GM18870 (cell line): ENCODE data around the gene CHRD.
"Not testable (repeated sequence)": the region's sequence is repeated elsewhere in the genome, so short reads cannot be mapped to it uniquely, and the experiment has no call there.

Experiments
- ATAC-seq: cut with Tn5 transposase; IDR thresholded peaks from one replicate; pipeline ENCODE4 v1.9.1; 2021; ENCODE audit warnings: moderate library complexity; ENCODE audit not compliant: unreplicated experiment

Gene CHRD

GRCh38 chr3:184379358-184380184 lies at the start of gene CHRD:
Gene CHRD, plus strand, starts transcription at chr3:184380054. Its CDS starts 265 bp downstream, at chr3:184380319.
- no peak for ATAC-seq

- ATAC-seq, result no peak
These were observed 47.3 kb upstream of the CHRD start for GRCh38 chr3:184332370-184333090.

- ATAC-seq, result no peak
These were observed 46.7 kb upstream of the CHRD start for GRCh38 chr3:184333190-184333589.

GRCh38 chr3:184333700-184334099 lies 46.2 kb upstream of the CHRD start:
- no peak for ATAC-seq

DNA sequence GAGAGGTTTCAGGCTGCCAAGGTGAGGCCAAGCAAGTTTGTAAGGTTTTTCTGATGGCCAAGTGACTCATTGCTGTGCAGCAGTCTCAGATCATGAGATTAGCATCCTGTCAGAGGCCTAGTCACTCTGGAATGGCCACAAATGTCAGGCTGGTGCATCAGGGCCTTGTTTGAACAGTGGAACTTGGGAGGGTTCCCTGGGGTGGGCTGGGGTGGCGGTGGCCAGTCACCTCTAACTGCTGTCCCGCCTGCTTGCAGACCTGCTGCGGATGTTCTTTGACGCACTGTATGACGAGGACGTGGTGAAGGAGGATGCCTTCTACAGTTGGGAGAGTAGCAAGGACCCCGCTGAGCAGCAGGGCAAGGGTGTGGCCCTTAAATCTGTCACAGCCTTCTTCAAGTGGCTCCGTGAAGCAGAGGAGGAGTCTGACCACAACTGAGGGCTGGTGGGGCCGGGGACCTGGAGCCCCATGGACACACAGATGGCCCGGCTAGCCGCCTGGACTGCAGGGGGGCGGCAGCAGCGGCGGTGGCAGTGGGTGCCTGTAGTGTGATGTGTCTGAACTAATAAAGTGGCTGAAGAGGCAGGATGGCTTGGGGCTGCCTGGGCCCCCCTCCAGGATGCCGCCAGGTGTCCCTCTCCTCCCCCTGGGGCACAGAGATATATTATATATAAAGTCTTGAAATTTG lies 45.2 kb upstream of the CHRD start:
- ATAC-seq, result no peak

GRCh38 chr3:184335291-184335660 lies 44.6 kb upstream of the CHRD start:
- no peak for ATAC-seq

GRCh38 chr3:184335661-184336546 lies 44.0 kb upstream of the CHRD start:
- no peak for ATAC-seq

DNA sequence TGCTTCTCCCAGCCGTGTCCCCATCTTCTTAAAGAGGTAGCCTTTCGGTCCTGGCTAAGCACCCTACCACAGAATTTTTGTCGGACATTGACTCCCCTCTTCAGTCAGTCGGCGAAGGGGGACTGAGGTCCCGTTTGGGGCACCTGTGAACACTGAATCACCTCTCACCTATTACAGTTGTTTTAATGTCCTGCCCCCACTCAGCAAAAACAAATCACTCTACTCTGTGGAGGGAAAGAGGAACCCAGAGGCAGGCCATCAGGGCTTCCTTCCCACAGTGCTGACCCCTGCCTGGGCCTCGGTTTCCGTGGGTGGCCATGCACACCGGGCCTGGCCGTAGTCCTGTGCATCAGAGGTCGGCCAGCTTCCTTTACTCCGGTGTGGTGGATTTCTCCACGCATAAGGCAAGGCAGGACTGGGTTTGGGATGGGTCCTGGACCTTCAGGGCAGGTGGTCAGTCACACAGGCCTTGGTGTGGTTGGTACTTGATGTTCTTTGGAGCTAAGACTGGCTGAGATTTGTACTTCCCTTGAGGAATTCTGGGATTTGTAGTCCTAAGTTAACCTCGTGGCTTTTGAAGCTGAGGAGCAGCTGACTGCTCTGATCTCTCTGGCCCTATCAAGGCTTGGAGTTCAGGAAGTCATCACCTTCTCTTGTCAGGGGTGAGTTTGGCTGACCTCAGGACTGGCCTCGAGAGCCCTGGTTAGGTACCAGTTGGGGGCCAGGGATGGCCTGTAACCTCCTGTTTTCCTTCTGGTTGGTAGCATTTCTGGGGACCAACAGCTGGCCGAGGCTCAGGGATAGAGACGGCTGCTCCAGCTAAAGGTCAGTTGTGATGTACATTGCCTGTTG lies 43.1 kb upstream of the CHRD start:
- ATAC-seq, result no peak

DNA sequence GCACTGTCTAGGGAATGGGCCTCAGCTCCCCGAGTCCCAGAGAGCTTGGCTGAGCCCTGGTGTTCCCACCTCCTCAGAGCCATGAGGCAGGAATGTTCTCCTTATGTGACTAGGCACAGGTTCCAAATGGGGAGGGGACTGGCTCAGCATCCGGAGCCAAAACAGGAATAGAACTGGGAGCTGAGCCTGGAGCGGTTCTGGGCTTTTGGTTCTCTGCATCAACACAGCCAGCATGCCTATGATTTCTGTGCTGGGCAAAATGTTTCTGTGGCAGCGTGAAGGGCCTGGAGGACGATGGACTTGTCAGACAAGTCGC lies 42.5 kb upstream of the CHRD start, which contains the start of gene FAM131A:
Gene FAM131A (plus strand): TSS at position 202 of the 316 bp plus-strand sequence. CDS start 31 bp downstream, at position 233.
- ATAC-seq, result no peak

DNA sequence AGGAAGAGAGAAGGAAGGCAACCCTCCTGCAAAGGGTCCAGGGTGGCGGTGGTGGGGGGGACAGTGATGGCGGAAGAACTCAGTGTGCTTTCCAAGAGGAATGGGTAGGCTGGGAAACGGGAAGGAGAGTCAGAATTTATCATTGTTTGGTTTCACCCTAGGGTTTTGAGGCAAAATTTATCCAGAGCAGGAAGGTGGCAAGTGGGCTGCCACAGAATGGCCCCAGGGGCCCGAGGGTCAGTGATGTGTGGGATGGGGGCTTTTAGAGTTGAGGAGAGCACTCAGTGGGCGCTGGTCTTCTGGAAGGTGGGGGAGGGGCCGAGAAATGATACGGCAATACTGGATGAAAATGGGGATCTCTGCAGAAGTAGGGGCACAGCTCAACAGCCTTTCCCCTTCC lies 41.9 kb upstream of the CHRD start:
- ATAC-seq, result no peak

DNA sequence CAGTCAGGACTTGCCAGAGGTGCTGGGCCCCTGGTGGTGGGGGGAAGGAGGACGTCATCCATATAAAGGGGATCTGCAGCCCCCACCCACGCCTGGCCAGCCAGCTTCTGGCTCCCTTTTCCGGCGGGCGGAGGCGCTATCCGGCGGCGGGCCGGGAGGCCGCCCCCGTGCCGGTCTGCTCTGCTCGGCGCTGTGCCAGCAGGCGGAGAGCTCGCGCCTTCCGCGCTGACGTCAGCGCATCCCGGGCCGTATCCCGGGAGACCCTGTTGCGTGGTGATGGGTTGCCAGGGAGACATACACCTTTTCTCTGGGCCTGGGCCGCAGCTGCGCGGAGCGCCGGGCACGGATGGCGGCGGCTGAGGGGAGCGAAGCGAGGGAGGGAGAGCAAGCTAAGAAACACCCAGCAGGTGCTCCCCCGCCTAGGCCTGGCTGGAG lies 41.3 kb upstream of the CHRD start:
- no peak for ATAC-seq

- no peak for ATAC-seq
These were observed 40.9 kb upstream of the CHRD start for GRCh38 chr3:184339001-184339400.

GRCh38 chr3:184339451-184340135 lies 40.3 kb upstream of the CHRD start:
- not testable (repeated sequence) for ATAC-seq

DNA sequence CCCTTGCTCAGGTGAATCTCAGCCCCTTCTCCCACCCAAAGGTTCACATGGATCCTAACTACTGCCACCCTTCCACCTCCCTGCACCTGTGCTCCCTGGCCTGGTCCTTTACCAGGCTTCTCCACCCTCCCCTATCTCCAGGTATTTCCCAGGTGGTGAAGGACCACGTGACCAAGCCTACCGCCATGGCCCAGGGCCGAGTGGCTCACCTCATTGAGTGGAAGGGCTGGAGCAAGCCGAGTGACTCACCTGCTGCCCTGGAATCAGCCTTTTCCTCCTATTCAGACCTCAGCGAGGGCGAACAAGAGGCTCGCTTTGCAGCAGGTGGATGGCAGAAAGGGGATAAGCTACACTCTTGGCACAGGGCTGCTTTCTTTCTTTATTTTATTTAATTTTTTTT lies 37.9 kb upstream of the CHRD start:
- ATAC-seq, result no peak

GRCh38 chr3:184343200-184343876 lies 36.5 kb upstream of the CHRD start:
- no peak for ATAC-seq

GRCh38 chr3:184344579-184345316 lies 35.1 kb upstream of the CHRD start:
- ATAC-seq, result no peak

DNA sequence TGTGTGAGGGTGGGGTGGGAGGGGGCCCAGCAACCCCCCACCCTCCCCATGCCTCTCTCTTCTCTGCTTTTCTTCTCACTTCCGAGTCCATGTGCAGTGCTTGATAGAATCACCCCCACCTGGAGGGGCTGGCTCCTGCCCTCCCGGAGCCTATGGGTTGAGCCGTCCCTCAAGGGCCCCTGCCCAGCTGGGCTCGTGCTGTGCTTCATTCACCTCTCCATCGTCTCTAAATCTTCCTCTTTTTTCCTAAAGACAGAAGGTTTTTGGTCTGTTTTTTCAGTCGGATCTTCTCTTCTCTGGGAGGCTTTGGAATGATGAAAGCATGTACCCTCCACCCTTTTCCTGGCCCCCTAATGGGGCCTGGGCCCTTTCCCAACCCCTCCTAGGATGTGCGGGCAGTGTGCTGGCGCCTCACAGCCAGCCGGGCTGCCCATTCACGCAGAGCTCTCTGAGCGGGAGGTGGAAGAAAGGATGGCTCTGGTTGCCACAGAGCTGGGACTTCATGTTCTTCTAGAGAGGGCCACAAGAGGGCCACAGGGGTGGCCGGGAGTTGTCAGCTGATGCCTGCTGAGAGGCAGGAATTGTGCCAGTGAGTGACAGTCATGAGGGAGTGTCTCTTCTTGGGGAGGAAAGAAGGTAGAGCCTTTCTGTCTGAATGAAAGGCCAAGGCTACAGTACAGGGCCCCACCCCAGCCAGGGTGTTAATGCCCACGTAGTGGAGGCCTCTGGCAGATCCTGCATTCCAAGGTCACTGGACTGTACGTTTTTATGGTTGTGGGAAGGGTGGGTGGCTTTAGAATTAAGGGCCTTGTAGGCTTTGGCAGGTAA lies 34.3 kb upstream of the CHRD start:
- no peak for ATAC-seq
